NCI-H2107 treated with DMSO at 0.1 percent for 48 hours (cell line): ENCODE results near the gene ORAI2.
"Not testable (repeated sequence)": the region's sequence is repeated elsewhere in the genome, so short reads cannot be mapped to it uniquely, and the experiment has no call there.

Source experiments
- DNase-seq: peaks from one replicate; lab custom pipeline; 2025; ENCODE audit not compliant: unreplicated experiment; lab: John Stamatoyannopoulos, UW

The ORAI2 gene

DNA sequence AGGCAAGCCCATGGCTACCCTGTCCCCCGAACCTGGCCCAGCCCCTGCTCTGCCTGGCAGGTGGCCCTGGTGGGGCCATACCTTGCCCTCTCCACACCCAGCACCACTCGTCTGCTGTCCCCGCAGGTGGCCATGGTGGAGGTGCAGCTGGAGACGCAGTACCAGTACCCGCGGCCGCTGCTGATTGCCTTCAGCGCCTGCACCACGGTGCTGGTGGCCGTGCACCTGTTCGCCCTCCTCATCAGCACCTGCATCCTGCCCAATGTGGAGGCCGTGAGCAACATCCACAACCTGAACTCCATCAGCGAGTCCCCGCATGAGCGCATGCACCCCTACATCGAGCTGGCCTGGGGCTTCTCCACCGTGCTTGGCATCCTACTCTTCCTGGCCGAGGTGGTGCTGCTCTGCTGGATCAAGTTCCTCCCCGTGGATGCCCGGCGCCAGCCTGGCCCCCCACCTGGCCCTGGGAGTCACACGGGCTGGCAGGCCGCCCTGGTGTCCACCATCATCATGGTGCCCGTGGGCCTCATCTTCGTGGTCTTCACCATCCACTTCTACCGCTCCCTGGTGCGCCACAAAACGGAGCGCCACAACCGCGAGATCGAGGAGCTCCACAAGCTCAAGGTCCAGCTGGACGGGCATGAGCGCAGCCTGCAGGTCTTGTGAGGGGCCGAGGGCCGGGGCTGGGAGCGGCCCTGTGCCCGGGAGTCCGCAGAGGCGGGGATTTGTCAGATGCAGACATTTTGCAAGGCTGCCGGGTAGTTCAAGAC lies 13.2 kb downstream of the ORAI2 start:
- no peak for DNase-seq

- no peak for DNase-seq
These were observed 13.9 kb downstream of the ORAI2 start for GRCh38 chr7:102447311-102447710.

GRCh38 chr7:102449136-102449535 lies 15.8 kb downstream of the ORAI2 start:
- no peak for DNase-seq

GRCh38 chr7:102450242-102450641 lies 16.9 kb downstream of the ORAI2 start:
- DNase-seq: no peak

- DNase-seq: peak; percentile 42
These were observed 18.1 kb downstream of the ORAI2 start for GRCh38 chr7:102451371-102452054.

GRCh38 chr7:102452451-102452850 lies 19.1 kb downstream of the ORAI2 start:
- DNase-seq: no peak

GRCh38 chr7:102453319-102453718 lies 19.9 kb downstream of the ORAI2 start:
- no peak for DNase-seq

GRCh38 chr7:102454468-102454867 lies 21.1 kb downstream of the ORAI2 start:
- DNase-seq: no peak

DNA sequence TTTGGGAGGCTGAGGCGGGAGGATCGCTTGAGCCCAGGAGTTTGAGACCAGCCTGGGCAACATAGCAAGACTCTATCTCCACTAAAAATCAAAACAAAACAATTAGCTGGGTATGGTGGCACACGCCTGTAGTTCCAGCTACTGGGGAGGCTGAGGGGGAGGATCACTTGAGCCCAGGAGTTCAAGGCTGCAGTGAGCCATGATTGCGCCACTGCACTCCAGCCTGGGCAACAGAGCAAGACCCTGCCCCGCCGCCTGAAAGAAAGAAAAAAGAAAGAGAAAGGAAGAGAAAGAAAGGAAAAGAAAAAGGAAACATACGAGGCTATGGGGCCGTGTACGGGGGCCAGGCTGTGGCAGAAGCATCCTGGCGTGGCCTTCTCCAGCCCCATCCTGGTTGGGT lies 21.6 kb downstream of the ORAI2 start:
- DNase-seq: not testable (repeated sequence)

- no peak for DNase-seq
These were observed 22.2 kb downstream of the ORAI2 start for GRCh38 chr7:102455596-102455995.

GRCh38 chr7:102456327-102456726 lies 23.0 kb downstream of the ORAI2 start:
- DNase-seq: no peak

DNA sequence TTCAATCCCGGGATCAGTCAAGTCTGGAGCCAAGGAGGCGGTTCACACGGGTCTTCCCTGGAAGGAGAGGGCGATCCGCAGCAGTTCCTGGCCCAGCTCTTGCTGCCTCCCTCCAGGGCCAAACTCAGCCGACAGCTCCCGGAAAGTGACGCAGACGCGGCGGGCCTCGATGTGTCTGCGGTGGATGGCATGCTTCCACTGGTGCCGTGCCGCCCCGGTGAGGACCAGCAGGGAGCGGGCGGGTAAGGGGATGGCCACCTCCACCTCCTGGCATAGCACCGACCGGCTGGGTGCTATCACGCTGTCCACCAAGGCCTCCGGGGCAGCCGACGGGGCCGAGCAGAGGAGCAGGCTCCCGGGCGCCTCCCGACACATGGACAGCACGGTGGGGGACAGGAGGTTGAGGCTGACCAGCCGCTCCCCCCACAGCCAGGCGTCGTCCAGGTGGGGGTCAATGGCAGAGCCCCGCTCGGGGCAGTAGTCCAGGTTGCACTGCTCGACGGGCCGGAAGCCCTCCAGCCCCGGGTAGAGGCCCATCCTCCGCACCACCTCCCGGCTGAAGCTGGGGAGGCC lies 24.1 kb downstream of the ORAI2 start:
- no peak for DNase-seq

GRCh38 chr7:102459221-102459844 lies 26.0 kb downstream of the ORAI2 start:
- no peak for DNase-seq

GRCh38 chr7:102460467-102460866 lies 27.1 kb downstream of the ORAI2 start:
- DNase-seq: no peak

GRCh38 chr7:102463841-102464576 lies 30.6 kb downstream of the ORAI2 start:
- no peak for DNase-seq

GRCh38 chr7:102464577-102465280 lies 31.4 kb downstream of the ORAI2 start, which contains the start of the genes ALKBH4 and LRWD1:
Gene ALKBH4 (minus strand): TSS chr7:102464863. CDS start chr7:102464836, 27 bp downstream.
Gene LRWD1 (plus strand): TSS chr7:102464984. CDS start chr7:102465081, 97 bp downstream.
- DNase-seq: peak; percentile 80

GRCh38 chr7:102466097-102466496 lies 32.7 kb downstream of the ORAI2 start:
- no peak for DNase-seq

GRCh38 chr7:102467581-102468477 lies 34.5 kb downstream of the ORAI2 start:
- no peak for DNase-seq
